ENCODE results near the gene DCDC2B. TPM values are rescaled to one million over a fixed set of nuclear protein-coding genes. Genes with fewer than 3 reads are reported as not detected.
A peak's percentile ranks its signal among the peaks of the same experiment; 100 is the strongest.

DCDC2B gene
- total RNA-seq, 1 experiment from 2014 or later = not detected

DNA sequence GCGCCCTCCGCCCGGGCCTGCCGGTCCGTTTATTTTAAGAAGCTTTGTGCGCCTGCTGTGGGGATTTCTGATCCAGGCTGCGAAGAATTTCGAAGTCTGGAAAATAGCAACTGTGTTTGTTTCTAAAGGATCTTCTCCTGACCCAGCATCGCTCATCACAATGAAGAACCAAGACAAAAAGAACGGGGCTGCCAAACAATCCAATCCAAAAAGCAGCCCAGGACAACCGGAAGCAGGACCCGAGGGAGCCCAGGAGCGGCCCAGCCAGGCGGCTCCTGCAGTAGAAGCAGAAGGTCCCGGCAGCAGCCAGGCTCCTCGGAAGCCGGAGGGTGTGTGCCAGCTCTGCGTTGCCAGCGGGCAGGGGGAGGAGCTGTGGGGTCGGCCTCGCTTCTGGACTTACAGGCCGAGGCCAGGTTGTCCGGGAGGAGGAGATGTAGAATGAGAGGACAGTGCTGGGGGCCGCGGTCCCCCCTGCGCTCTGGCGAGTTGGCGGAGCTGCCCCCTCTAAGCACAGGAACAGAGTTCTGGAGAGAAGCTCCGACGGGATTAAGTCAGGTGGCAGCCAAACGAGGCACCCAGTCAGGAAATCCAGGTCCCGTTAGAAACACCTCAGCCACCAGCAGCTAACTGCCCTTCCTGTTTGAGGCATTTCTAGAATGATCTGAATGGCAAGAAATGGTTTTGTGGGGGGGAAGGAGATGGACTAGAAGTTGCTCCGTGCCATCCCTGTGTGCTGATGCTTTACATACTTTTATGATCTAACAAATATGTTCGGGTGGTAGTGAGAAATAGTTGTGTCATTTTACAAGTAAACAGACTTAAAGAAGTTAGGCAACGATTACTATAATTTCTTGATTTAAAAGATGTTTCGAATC lies 28.5 kb upstream of the DCDC2B start:
- Mint-ChIP-seq H3K4me3 (ENCODE audit: low read depth, unreplicated experiment) (peak overlapping the region; percentile 95), H3K27ac (ENCODE audit: unreplicated experiment) (peak overlapping the region; percentile 96), H3K36me3 (ENCODE audit: insufficient read depth, unreplicated experiment) (peaks cover 60% of the 10 kb centered on the region), H3K27me3 (ENCODE audit: unreplicated experiment) (no peaks in the 10 kb centered on the region), H3K9me3 (ENCODE audit: low read depth, unreplicated experiment) (no peaks in the 10 kb centered on the region), H3K4me1 (ENCODE audit: low read depth, unreplicated experiment) (peaks cover 27% of the 10 kb centered on the region)
- CTCF ChIA-PET = interaction anchor here (0.6 kb wide), 3 partner anchors 15 to 157 kb away, joined by 3 to 4 read pairs (median 3); no protein-coding TSS in a partner anchor
- BruUV-seq (replicated peaks) = TSS peak; percentile 47
- TF ChIP-seq, protein P1, sequence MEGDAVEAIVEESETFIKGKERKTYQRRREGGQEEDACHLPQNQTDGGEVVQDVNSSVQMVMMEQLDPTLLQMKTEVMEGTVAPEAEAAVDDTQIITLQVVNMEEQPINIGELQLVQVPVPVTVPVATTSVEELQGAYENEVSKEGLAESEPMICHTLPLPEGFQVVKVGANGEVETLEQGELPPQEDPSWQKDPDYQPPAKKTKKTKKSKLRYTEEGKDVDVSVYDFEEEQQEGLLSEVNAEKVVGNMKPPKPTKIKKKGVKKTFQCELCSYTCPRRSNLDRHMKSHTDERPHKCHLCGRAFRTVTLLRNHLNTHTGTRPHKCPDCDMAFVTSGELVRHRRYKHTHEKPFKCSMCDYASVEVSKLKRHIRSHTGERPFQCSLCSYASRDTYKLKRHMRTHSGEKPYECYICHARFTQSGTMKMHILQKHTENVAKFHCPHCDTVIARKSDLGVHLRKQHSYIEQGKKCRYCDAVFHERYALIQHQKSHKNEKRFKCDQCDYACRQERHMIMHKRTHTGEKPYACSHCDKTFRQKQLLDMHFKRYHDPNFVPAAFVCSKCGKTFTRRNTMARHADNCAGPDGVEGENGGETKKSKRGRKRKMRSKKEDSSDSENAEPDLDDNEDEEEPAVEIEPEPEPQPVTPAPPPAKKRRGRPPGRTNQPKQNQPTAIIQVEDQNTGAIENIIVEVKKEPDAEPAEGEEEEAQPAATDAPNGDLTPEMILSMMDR (IDR thresholded peaks at IDR 0.05; ENCODE audit: unreplicated experiment) = no peak
- DNase-seq = peak; percentile 47
- intact Hi-C loops (cut with micrococcal nuclease; ENCODE audit: unreplicated experiment) = no loop called here

- CTCF ChIA-PET = no interaction called here
Measured at GRCh38 chr1:32181065-32181464, 27.8 kb upstream of the DCDC2B start.

DNA sequence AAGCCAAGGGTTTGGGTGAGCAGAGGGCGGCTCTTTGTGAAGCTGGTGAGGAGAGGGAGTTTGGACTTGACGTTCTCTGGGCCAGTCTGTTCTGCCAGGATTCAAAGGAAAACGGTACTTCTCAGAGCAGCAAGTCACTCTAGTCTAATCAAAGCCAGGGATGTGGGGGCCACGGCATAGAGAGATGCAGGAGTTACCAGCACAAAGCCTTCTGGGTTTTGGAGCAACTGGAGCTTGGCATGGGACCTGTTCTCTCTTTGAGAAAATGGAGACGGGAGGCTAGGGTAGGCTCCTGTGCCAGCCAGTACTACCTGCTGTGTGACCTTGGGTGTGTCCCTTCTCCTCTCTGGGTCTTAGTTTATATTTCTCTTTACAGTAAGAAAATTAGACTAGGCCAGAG lies 27.3 kb upstream of the DCDC2B start:
- intact Hi-C loops (cut with micrococcal nuclease; ENCODE audit: unreplicated experiment) = no loop called here
- Mint-ChIP-seq H3K27me3 (ENCODE audit: unreplicated experiment) (no peaks in the 10 kb centered on the region), H3K4me3 (ENCODE audit: low read depth, unreplicated experiment) (peak overlapping the region; percentile 95), H3K4me1 (ENCODE audit: low read depth, unreplicated experiment) (peaks cover 37% of the 10 kb centered on the region), H3K27ac (ENCODE audit: unreplicated experiment) (peak overlapping the region; percentile 96), H3K36me3 (ENCODE audit: insufficient read depth, unreplicated experiment) (peaks cover 64% of the 10 kb centered on the region), H3K9me3 (ENCODE audit: low read depth, unreplicated experiment) (no peaks in the 10 kb centered on the region)
- no TSS peak for BruUV-seq (replicated peaks)
- no peak for DNase-seq
- CTCF ChIA-PET = no interaction called here
- TF ChIP-seq, protein P1 (IDR thresholded peaks at IDR 0.05; ENCODE audit: unreplicated experiment) = no peak

More at GRCh38 chr1:32181065-32181464, 27.8 kb upstream of the DCDC2B start:
- DNase-seq = no peak
- H3K9me3 Mint-ChIP-seq (ENCODE audit: low read depth, unreplicated experiment) = no peaks in the 10 kb centered on the region
- intact Hi-C loops (cut with micrococcal nuclease; ENCODE audit: unreplicated experiment) = no loop called here
- H3K36me3 Mint-ChIP-seq (ENCODE audit: insufficient read depth, unreplicated experiment) = peaks cover 63% of the 10 kb centered on the region
- H3K27ac Mint-ChIP-seq (ENCODE audit: unreplicated experiment) = peak overlapping the region; percentile 96
- TF ChIP-seq, protein P1 (IDR thresholded peaks at IDR 0.05; ENCODE audit: unreplicated experiment) = no peak
- H3K4me3 Mint-ChIP-seq (ENCODE audit: low read depth, unreplicated experiment) = peak overlapping the region; percentile 95
- H3K27me3 Mint-ChIP-seq (ENCODE audit: unreplicated experiment) = no peaks in the 10 kb centered on the region
- H3K4me1 Mint-ChIP-seq (ENCODE audit: low read depth, unreplicated experiment) = peaks cover 32% of the 10 kb centered on the region
- no TSS peak for BruUV-seq (replicated peaks)

- intact Hi-C loops (cut with micrococcal nuclease; ENCODE audit: unreplicated experiment) = no loop called here
- H3K4me3 Mint-ChIP-seq (ENCODE audit: low read depth, unreplicated experiment) = no peak overlapping the region
- no peak overlapping the region for H3K27ac Mint-ChIP-seq (ENCODE audit: unreplicated experiment)
- H3K27me3 Mint-ChIP-seq (ENCODE audit: unreplicated experiment) = no peaks in the 10 kb centered on the region
- TF ChIP-seq, protein P1 (IDR thresholded peaks at IDR 0.05; ENCODE audit: unreplicated experiment) = no peak
- DNase-seq = no peak
- CTCF ChIA-PET = interaction anchor here (0.6 kb wide), 1 partner anchor 220 kb away, joined by 5 read pairs; no protein-coding TSS in a partner anchor
- H3K9me3 Mint-ChIP-seq (ENCODE audit: low read depth, unreplicated experiment) = no peaks in the 10 kb centered on the region
- BruUV-seq (replicated peaks) = no TSS peak
- H3K4me1 Mint-ChIP-seq (ENCODE audit: low read depth, unreplicated experiment) = peaks cover 38% of the 10 kb centered on the region
- H3K36me3 Mint-ChIP-seq (ENCODE audit: insufficient read depth, unreplicated experiment) = peaks cover 60% of the 10 kb centered on the region
Measured at GRCh38 chr1:32182060-32182459, 26.8 kb upstream of the DCDC2B start.

Data from Calu3 (cell line).